Stimulated activated CD4-positive, alpha-beta T cell treated with anti-CD3 and anti-CD28 coated beads, Interleukin-1b, Interleukin-23, amount 100 ng/mL, for 48 hours (primary cell): Measurements from ENCODE around the gene TMEM129.
A peak's percentile ranks its signal among the peaks of the same experiment; 100 is the strongest.

Source experiments
- DNase-seq: peaks from one replicate; pipeline ENCODE4 v3.0.0-alpha.2; 2020

TMEM129 gene

DNA sequence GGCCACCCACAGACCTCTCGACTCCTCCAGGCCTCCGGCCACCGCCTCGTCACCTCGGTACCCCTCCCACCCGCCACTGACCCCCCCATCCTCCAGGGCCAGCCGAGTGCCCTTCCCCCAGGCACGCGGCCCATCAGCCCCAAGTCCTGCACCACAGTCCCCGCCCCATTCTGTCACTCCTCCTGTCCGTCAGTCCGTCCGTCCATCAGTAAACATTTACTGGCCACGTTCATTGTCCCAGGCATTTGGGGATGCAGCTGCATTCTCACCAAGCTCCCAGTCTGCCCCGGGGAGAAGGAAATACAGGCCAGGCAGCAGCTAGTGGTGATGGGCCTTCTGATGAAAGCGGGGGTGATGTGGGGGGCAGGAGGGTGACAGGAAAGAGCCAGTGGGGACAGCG is 36.7 kb upstream of the TMEM129 start:
- no peak for DNase-seq

- DNase-seq: no peak
These were observed 36.0 kb upstream of the TMEM129 start for GRCh38 chr4:1756893-1757779.

DNA sequence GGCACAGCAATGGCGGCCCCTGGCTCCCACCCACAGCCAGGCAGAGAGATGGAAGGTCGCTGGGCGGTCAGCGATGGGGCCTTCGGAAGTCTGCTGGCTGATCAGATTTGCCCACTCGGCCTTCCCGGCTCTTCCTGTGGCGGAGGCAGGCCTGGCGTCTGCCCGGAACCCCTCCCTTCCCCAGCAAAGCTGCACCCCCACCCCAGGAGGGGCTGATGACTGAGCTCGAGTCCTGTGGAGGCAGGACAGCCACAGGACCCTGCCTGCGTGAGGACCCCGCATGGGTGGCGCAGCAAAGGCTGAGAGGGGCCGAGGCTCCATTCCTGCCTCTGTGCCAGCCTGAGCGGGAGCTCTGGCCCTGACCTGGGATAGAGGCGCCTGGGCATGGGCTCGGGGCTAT is 35.0 kb upstream of the TMEM129 start:
- DNase-seq: no peak

DNA sequence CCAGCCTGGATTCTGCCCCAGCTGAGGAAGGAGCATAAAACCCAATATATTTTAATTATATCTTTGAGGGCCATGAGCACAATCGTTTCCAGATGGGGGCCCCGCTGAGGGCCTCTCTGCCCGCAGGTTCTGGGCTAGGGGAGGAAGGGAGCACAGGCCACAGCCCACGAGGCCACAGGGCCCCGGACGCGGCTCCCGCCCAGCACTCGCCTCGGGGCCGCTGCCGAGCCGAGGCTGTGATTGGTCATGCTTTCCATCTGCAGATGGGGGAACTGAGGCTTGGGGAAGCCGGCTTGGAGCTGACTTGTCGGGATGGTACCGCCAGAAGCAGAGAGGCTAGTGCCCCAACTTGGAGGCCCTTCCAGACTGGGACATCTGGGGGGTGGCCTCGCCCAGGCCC is 34.2 kb upstream of the TMEM129 start:
- no peak for DNase-seq

GRCh38 chr4:1754336-1754735 is 33.2 kb upstream of the TMEM129 start:
- DNase-seq: no peak

- no peak for DNase-seq
These were observed 32.7 kb upstream of the TMEM129 start for GRCh38 chr4:1753697-1754311.

DNA sequence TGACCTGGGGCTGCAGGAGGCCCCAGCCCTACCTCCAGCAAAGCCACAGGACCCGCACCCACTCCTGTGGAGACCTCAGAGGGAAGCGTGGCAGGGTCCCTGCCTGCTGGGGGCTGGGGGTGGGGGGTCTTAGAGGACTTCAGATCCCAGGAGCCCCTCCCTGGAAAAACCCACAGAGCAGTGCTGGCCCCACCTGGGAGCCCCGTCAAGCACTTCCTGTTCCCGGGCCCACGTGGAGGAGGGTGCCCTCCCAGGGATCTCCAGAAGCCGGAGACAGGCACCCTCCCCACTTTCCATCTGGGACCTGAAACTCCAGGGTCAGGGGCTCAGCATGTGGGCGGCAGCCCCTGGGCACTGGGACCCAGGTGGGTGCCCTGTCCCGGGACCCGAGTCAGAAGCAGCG is 32.2 kb upstream of the TMEM129 start:
- no peak for DNase-seq

- peak; percentile 45 for DNase-seq
These were observed 31.3 kb upstream of the TMEM129 start for GRCh38 chr4:1752284-1753041.

DNA sequence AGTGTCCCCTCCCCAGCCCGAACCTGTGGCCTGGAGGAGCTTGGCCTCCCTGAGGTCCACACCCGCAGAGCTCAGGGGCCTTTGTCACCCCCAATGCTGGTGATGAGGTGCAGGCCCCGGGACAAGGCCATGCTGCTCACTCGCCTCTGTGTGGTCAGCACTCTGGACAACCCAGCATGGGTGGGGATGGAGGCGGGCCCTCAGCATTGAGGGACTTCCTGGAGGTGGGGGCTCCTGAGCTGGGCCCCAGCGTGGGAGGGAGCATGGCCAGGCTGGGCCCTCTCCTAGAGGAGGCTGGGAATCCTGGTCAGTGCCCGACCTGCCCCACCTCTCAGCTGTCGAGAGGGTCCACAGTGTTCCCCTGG is 30.8 kb upstream of the TMEM129 start:
- no peak for DNase-seq

DNA sequence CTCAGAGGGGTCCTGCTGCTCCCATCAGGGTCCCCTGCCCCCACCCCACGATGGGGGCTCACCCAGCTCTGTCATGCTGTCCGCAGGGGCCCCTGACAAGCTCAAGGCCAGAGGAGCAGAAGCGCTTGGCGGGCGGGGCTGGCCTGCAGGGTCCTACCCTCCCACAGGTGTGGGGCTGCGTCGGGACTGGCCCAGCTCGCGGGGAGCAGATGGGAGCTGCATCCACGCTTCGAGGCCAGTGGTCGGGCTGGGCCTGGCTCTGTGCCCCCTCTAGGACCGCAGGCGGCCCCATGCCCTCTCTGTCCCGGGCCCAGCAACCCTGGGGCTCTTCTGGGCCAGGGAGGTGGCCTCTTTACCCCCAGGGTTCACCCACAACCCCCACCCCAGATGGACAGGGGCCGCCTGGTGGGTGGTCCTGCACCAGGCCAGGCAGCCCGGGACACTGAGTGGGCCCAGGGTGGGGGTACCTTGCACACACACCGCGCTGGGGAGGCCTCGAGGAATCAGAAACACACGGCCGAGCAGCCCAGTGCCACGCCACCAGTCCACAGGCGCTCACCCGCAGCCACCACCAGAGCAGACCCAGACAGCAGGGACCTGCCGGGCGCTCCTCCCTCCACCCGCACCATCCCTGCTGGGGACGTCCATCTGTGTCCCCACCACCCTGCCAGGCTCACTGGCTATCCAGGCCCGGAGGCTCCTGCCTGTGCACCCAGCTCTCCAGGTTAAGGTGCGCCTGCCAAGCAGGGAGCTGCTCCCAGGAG is 30.2 kb upstream of the TMEM129 start:
- DNase-seq: no peak

DNA sequence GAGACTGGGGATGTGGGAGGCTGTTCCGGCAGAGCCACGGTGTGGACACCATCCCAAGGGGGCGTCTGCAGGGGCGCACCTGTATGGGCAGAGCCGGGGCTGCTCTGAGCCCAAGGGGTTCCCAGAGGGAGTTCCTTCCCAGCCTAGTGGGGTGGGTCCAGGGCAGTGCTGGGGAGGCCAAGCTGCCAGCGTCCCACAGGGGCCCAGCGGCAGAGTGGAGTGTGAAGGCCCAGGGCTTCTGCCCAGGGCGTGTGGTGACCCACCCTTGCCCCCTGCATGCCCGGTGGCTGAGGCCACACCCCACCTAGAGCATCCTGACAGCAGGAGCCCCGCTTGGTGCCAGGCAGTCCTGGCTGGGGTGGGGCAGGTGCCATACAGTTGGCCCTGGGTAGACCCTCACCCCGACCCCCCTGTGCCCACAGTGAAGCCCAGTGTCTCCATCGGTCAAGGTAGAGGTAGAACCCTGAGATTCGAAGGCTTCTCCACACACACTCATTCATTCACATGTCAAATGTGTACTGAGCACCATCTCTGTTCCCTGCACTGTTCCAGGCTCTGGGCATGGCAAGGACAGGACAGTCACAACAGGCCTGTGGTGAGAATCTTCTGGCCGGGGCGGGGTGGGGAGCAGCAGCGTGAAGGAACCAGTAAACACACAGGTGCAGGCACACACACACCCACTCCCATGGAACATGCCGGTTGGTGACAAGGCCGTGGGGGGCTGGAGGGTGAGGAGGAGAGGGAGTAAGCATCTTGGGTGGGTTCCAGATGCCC is 29.4 kb upstream of the TMEM129 start:
- DNase-seq: no peak

DNA sequence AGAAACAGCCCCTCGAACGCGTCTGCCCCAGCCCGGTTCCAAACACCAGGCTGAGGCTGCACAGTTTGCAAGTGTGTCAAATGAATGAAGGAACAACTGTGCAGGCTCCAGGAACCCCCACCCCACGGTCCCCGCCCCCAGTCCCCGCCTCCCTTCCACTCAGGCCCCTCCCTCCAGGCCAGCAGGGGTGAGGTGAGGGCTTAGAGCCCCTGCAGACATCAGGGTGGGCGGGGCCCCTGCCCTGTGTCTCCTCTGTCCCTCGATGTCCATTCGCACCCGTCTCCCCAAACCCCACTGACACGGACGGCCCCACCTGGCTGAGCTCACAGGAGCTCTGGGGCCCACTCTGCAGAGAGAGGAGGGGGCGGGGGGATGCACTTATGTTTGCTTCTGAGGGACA is 28.7 kb upstream of the TMEM129 start:
- no peak for DNase-seq

DNA sequence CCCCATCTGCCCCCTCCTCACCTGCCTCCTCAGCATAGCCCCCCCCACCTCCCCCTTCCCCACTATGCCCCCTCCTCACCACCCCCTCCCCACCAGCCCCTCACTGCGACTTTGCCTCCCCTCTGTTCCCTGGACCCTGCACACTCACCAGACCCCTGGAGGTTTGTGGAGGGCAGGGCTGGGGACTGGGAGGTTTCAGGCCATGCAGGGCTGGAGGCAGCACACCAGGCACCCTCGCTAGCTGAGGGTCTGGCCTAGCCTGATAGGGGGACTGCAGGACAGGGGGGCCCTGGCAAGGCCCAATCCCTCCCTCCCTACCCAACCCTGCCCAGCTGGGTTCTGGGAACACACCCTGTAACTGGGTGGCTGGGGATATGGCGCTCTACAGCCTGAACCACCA is 28.2 kb upstream of the TMEM129 start:
- DNase-seq: no peak

GRCh38 chr4:1748465-1748995 is 27.4 kb upstream of the TMEM129 start:
- DNase-seq: peak; percentile 84

GRCh38 chr4:1747603-1747967 is 26.5 kb upstream of the TMEM129 start:
- no peak for DNase-seq

GRCh38 chr4:1746919-1747602 is 25.9 kb upstream of the TMEM129 start:
- no peak for DNase-seq

DNA sequence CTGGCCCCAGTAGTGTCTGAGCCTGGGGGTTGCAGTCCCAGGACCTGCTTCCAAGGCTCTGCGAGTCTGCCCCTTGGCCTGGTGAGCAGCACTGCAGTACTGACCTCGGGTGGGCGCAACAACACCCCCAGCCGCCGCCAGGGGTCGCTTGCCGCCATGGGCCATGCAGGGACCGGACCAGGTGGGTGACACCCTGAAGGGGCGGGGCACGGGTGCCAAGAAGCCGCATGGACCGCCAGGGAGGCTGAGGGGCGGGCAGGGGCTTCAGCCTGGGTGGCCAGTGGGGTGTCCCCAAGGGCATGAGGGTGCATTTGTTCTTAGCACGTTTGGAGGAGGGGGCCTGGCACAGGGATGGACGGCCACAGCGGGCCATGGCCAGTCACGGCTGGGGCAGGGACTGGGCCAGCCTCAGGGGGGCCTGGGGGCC is 25.2 kb upstream of the TMEM129 start:
- DNase-seq: peak; percentile 84

- no peak for DNase-seq
These were observed 24.6 kb upstream of the TMEM129 start for GRCh38 chr4:1745697-1746096.

- DNase-seq: no peak
These were observed 24.0 kb upstream of the TMEM129 start for GRCh38 chr4:1745165-1745564.

DNA sequence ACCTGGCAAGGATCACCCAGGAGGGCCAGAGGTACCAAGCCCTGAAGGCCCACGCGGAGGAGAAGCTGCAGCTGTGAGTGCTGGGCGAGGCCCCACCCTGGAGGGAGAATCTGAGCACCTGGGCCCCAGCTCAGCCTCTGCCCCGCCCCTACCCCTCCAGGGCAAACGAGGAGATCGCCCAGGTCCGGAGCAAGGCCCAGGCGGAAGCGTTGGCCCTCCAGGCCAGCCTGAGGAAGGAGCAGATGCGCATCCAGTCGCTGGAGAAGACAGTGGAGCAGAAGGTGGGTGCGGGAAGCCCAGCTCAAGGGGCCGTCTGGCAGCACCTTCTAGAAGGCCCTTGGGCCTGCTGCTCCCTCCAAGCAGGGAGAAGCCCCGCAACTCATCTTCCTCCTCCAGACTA is 23.4 kb upstream of the TMEM129 start:
- DNase-seq: no peak

DNA sequence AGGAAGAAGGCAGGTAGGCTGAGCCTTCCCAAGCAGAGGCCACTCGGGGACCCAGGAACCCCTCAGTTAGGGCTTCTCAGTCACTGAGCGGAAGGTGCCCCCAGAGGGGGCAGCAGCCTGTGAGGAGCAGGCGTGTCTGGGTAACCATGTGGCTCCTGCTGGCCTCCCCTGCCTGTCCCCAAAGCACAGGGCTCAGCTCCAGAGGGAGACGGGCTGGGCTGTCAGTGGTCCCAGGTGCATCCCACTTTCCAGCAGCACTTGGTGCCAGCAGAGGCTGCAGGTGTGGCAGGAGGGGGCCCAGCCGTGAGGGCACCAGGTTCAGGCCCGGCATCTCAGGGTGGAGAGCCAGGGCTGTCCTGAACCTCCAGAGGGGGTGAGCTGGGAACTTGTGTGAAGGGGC is 22.9 kb upstream of the TMEM129 start:
- DNase-seq: no peak
